OCI-LY1 (cell line): ENCODE results near the gene TKTL2.

Experiments
- H2AFZ ChIP-seq: fragments of 200-600 bp; sonication (generic), shearing (Covaris generic); 2 replicates; pipeline ENCODE4 v1.6.0; 2014; ENCODE audit warnings: antibody characterized with exemption, mild to moderate bottlenecking, low read length
- H3F3A ChIP-seq: fragments of 200-600 bp; sonication (generic), shearing (Covaris generic); 2 replicates; pipeline ENCODE4 v1.6.0; 2014; ENCODE audit warnings: mild to moderate bottlenecking, antibody characterized with exemption, low read length, moderate library complexity; ENCODE audit not compliant: insufficient read depth
- H3K27ac ChIP-seq: fragments of 200-600 bp; sonication (generic); 2 replicates; pipeline ENCODE4 v1.5.1; 2014; ENCODE audit warnings: low read length, mixed run types, mild to moderate bottlenecking, low read depth; ENCODE audit not compliant: poor library complexity, severe bottlenecking
- H3K27me3 ChIP-seq: fragments of 200-600 bp; sonication (generic); 2 replicates; pipeline ENCODE4 v1.6.0; 2014; ENCODE audit warnings: antibody characterized with exemption, mild to moderate bottlenecking, low read length, moderate library complexity; ENCODE audit not compliant: insufficient read depth
- H3K36me3 ChIP-seq: fragments of 200-600 bp; sonication (generic); 2 replicates; pipeline ENCODE4 v1.6.1; 2014; ENCODE audit warnings: mild to moderate bottlenecking, antibody characterized with exemption, low read length, moderate library complexity, mixed read lengths; ENCODE audit not compliant: insufficient read depth
- H3K4me1 ChIP-seq: fragments of 200-600 bp; sonication (generic); 2 replicates; pipeline ENCODE4 v1.5.1; 2014; ENCODE audit warnings: mild to moderate bottlenecking, low read length, moderate library complexity; ENCODE audit not compliant: insufficient read depth, severe bottlenecking
- H3K4me2 ChIP-seq: fragments of 200-600 bp; sonication (generic), shearing (Covaris generic); 2 replicates; pipeline ENCODE4 v1.6.1; 2014; ENCODE audit warnings: low read length
- H3K4me3 ChIP-seq: fragments of 200-600 bp; sonication (generic); 2 replicates; pipeline ENCODE4 v1.5.1; 2014; ENCODE audit warnings: low read length, low read depth, mild to moderate bottlenecking, mixed read lengths; ENCODE audit not compliant: poor library complexity, severe bottlenecking
- H3K79me2 ChIP-seq: fragments of 200-600 bp; shearing (Covaris generic); 2 replicates; pipeline ENCODE4 v1.6.1; 2016; ENCODE audit warnings: mixed run types, low read length, mixed read lengths; ENCODE audit not compliant: insufficient read depth
- H3K9ac ChIP-seq: fragments of 200-600 bp; sonication (generic), shearing (Covaris generic); 2 replicates; pipeline ENCODE4 v1.6.1; 2014; ENCODE audit warnings: mild to moderate bottlenecking, low read length, mixed read lengths
- H3K9me2 ChIP-seq: fragments of 200-600 bp; sonication (generic), shearing (Covaris generic); 2 replicates; pipeline ENCODE4 v1.6.1; 2014; ENCODE audit warnings: low read depth, mild to moderate bottlenecking, low read length, mixed read lengths
- H3K9me3 ChIP-seq: fragments of 200-600 bp; shearing (Covaris generic); 2 replicates; pipeline ENCODE4 v1.6.1; 2014; ENCODE audit warnings: low read length, mixed read lengths
- H4K20me1 ChIP-seq: fragments of 200-600 bp; sonication (generic), shearing (Covaris generic); 2 replicates; pipeline ENCODE4 v1.6.0; 2016; ENCODE audit warnings: mild to moderate bottlenecking, low read length; ENCODE audit not compliant: insufficient read depth
- CTCF ChIP-seq: fragments of 200-600 bp; sonication (generic), shearing (Covaris generic); IDR thresholded peaks from 2 replicates; pipeline ENCODE4 v1.5.1; 2017; ENCODE audit warnings: mild to moderate bottlenecking, antibody characterized with exemption, low read length, moderate library complexity, mixed read lengths
- EZH2 ChIP-seq: fragments of 200-600 bp; sonication (generic), shearing (Covaris generic); IDR thresholded peaks from 2 replicates; pipeline ENCODE4 v1.8.0; 2017; ENCODE audit warnings: borderline replicate concordance, mixed run types, mild to moderate bottlenecking, antibody characterized with exemption, low read length, moderate library complexity, mixed read lengths

The TKTL2 gene

GRCh38 chr4:163493643-163494359 is 20.2 kb upstream of the TKTL2 start:
- Histone ChIP-seq H3K4me2 (peak overlapping the region; percentile 95), H3K36me3 (peaks cover 19% of the 10 kb centered on the region), H3F3A (peaks cover 9% of the 10 kb centered on the region; the same call in 1 of the 2 replicates), H3K4me1 (peaks cover 20% of the 10 kb centered on the region), H3K4me3 (peak overlapping the region; percentile 90), H2AFZ (no peak overlapping the region), H3K9me3 (no peaks in the 10 kb centered on the region), H3K9ac (peak overlapping the region; percentile 94), H3K27ac (peak overlapping the region; percentile 86), H3K27me3 (no peaks in the 10 kb centered on the region), H3K79me2 (peaks cover 41% of the 10 kb centered on the region), H3K9me2 (no peaks in the 10 kb centered on the region), H4K20me1 (no peaks in the 10 kb centered on the region)
- TF ChIP-seq EZH2 = no peak
- TF ChIP-seq CTCF = no peak

- H3K4me3 ChIP-seq = peak overlapping the region; percentile 90
- H3K36me3 ChIP-seq = peaks cover 16% of the 10 kb centered on the region
- H3K9ac ChIP-seq = peak overlapping the region; percentile 94; the same call in 1 of the 2 replicates
- H3K4me2 ChIP-seq = peak overlapping the region; percentile 95
- H3K9me3 ChIP-seq = no peaks in the 10 kb centered on the region
- peaks cover 9% of the 10 kb centered on the region; the same call in 1 of the 2 replicates for H3F3A ChIP-seq
- no peak for TF ChIP-seq CTCF
- no peak for TF ChIP-seq EZH2
- H3K27ac ChIP-seq = peak overlapping the region; percentile 86
- peaks cover 35% of the 10 kb centered on the region for H3K79me2 ChIP-seq
- H3K4me1 ChIP-seq = peaks cover 20% of the 10 kb centered on the region
- no peaks in the 10 kb centered on the region for H3K9me2 ChIP-seq
- H4K20me1 ChIP-seq = no peaks in the 10 kb centered on the region
- no peaks in the 10 kb centered on the region for H3K27me3 ChIP-seq
- H2AFZ ChIP-seq = no peak overlapping the region
Measured at GRCh38 chr4:163492951-163493504, 19.5 kb upstream of the TKTL2 start.

GRCh38 chr4:163489929-163490328 is 16.4 kb upstream of the TKTL2 start:
- no peak overlapping the region for H3K4me3 ChIP-seq
- TF ChIP-seq CTCF (no peak), EZH2 (no peak)
- H3K36me3 ChIP-seq = no peaks in the 10 kb centered on the region
- no peak overlapping the region for H2AFZ ChIP-seq
- H3K27me3 ChIP-seq = no peaks in the 10 kb centered on the region
- H4K20me1 ChIP-seq = no peaks in the 10 kb centered on the region
- H3K9ac ChIP-seq = no peak overlapping the region
- peaks cover 9% of the 10 kb centered on the region; the same call in 1 of the 2 replicates for H3F3A ChIP-seq
- H3K79me2 ChIP-seq = peaks cover 4% of the 10 kb centered on the region; the same call in 1 of the 2 replicates
- H3K9me2 ChIP-seq = no peaks in the 10 kb centered on the region
- H3K4me2 ChIP-seq = no peak overlapping the region
- H3K4me1 ChIP-seq = peaks cover 8% of the 10 kb centered on the region
- H3K27ac ChIP-seq = no peak overlapping the region
- H3K9me3 ChIP-seq = no peaks in the 10 kb centered on the region
